HepG2 (cell line): ENCODE measurements around the gene ARHGAP30. TPM values are rescaled to one million over a fixed set of nuclear protein-coding genes. Genes with fewer than 3 reads are reported as not detected.

Experiments used
- CSRNP2 ChIP-seq: sonication (generic); formaldehyde crosslinking; conservative IDR thresholded peaks from 2 replicates; pipeline ENCODE4 v1.8.0; 2022; ENCODE audit warnings: low read depth, missing genetic modification reagents
- KIAA2018 ChIP-seq: sonication (generic); formaldehyde crosslinking; IDR thresholded peaks from 2 replicates; pipeline ENCODE4 v1.5.0; 2020; ENCODE audit warnings: mild to moderate bottlenecking, missing genetic modification reagents, borderline replicate concordance
- SIX4 ChIP-seq: sonication (generic); formaldehyde crosslinking; IDR thresholded peaks from 2 replicates; pipeline ENCODE4 v1.4.0; 2020; ENCODE audit warnings: missing genetic modification reagents
- ZNF34 ChIP-seq: sonication (generic); formaldehyde crosslinking; IDR thresholded peaks from 2 replicates; pipeline ENCODE4 v1.4.0; 2020; ENCODE audit warnings: mild to moderate bottlenecking, missing genetic modification reagents, borderline replicate concordance
- polyA plus RNA-seq, 8 experiments: library from polyadenylated mRNA; depleted of rRNA in 3 of 8; stranded (reverse) in 7 of 8; unstranded in 1 of 8; fragments of >200 nt; fragmentation: Illumina TruSeq in 4 of 8; extraction: Trizol in 4 of 8; gene quantifications; 2 replicates each; pipeline versions ENCODE4 v1.2.1 to v1.2.3, GENCODE V29; 2011 to 2016; ENCODE audit warnings: low read depth in 4 of 8, missing spikeins in 1 of 8, mixed read lengths in 1 of 8; ENCODE audit not compliant: insufficient read depth in 1 of 8
- total RNA-seq, 5 experiments: library from RNA; depleted of rRNA; stranded (reverse); fragments of >200 nt; fragmentation: Illumina TruSeq; extraction: Trizol; gene quantifications; 2 replicates each; pipeline ENCODE4 v1.2.3, GENCODE V29; 2016; ENCODE audit warnings: low read depth in 1 of 5

The ARHGAP30 gene
- total and polyA plus RNA-seq, 2 of the 13 experiments (the other 11 are each of a cell fraction or from before 2014, with no cell fraction given), result 0.13 to 0.20 TPM

GRCh38 chr1:161069241-161069640 lies 450 bp downstream of the ARHGAP30 start (continued):
- no peak for TF ChIP-seq KIAA2018 (CRISPR knock-in tag)
- TF ChIP-seq CSRNP2 (CRISPR knock-in tag), result no peak
- no peak for TF ChIP-seq ZNF34
- TF ChIP-seq SIX4 (CRISPR knock-in tag), result no peak
